SK-N-SH (cell line): Measurements from ENCODE around the gene RAB3IL1. TPM values are rescaled to one million over a fixed set of nuclear protein-coding genes. Genes with fewer than 3 reads are reported as not detected.

ENCODE experiments used
- CTCF ChIA-PET: fragments of 300-600, 350-600 bp; formaldehyde crosslinking; extraction: SDS; loops from one replicate; lab custom pipeline; 2021; lab: Yijun Ruan, JAX
- POLR2A ChIA-PET: fragments of 350-600 bp; sonication (Branson Sonifier 250); formaldehyde crosslinking; extraction: SDS; loops from one replicate; lab custom pipeline; 2020; ENCODE audit warnings: antibody characterized with exemption, inconsistent platforms; lab: Yijun Ruan, JAX
- DNase-seq: peaks from one replicate; pipeline ENCODE4 v3.0.0; 2012
- H2AFZ ChIP-seq: fragments of 200-600 bp; sonication (generic); 2 replicates; pipeline ENCODE4 v1.8.1; 2016; ENCODE audit warnings: antibody characterized with exemption, mild to moderate bottlenecking, low read depth
- H3F3A ChIP-seq: fragments of 200-600 bp; sonication (generic); replicated peaks from 2 replicates; pipeline ENCODE3; 2016; ENCODE audit warnings: antibody characterized with exemption, mild to moderate bottlenecking; ENCODE audit not compliant: insufficient read depth
- H3K27ac ChIP-seq, 2 experiments: fragments of 200-500 bp in 1 of 2; fragments of 200-600 bp in 1 of 2; sonication (Bioruptor generic) in 1 of 2; sonication (generic), shearing (Covaris generic) in 1 of 2; 2 replicates each; pipeline versions ENCODE4 v1.5.1 to v1.6.1; 2014 to 2016; ENCODE audit warnings: low read depth in 2 of 2, inconsistent platforms in 1 of 2, low read length in 1 of 2, mild to moderate bottlenecking in 1 of 2, mixed read lengths in 1 of 2
- H3K27me3 ChIP-seq: fragments of 200-600 bp; sonication (generic), shearing (Covaris generic); 2 replicates; pipeline ENCODE4 v1.6.1; 2016; ENCODE audit warnings: mixed run types; ENCODE audit not compliant: insufficient read depth
- H3K36me3 ChIP-seq, 2 experiments: fragments of 200-500 bp in 1 of 2; fragments of 200-600 bp in 1 of 2; sonication (Bioruptor generic) in 1 of 2; sonication (generic) in 1 of 2; replicated peaks in 1 of 2; 2 replicates each; pipeline versions ENCODE3 to v1.5.1; 2014 to 2016; ENCODE audit warnings: low read length in 1 of 2, mild to moderate bottlenecking in 1 of 2; ENCODE audit not compliant: insufficient read depth in 2 of 2, control insufficient read depth in 1 of 2
- H3K4me1 ChIP-seq, 2 experiments: fragments of 200-500 bp in 1 of 2; fragments of 200-600 bp in 1 of 2; sonication (Bioruptor generic) in 1 of 2; sonication (generic), shearing (Covaris generic) in 1 of 2; 2 replicates each; pipeline versions ENCODE4 v1.5.1 to v1.6.1; 2014 to 2016; ENCODE audit warnings: low read depth in 1 of 2, low read length in 1 of 2, mixed run types in 1 of 2; ENCODE audit not compliant: insufficient read depth in 2 of 2, control insufficient read depth in 1 of 2
- H3K4me2 ChIP-seq: fragments of 200-600 bp; sonication (generic), shearing (Covaris generic); 2 replicates; pipeline ENCODE4 v1.6.1; 2017; ENCODE audit warnings: mixed run types
- H3K4me3 ChIP-seq, 2 experiments: fragments of 200-500 bp in 1 of 2; fragments of 200-600 bp in 1 of 2; sonication (Bioruptor generic) in 1 of 2; sonication (generic), shearing (Covaris generic) in 1 of 2; 2 replicates each; pipeline versions ENCODE4 v1.5.1 to v1.8.1; 2014 to 2016; ENCODE audit warnings: low read depth in 2 of 2, inconsistent platforms in 1 of 2, low read length in 1 of 2, mild to moderate bottlenecking in 1 of 2, mixed read lengths in 1 of 2, moderate library complexity in 1 of 2
- H3K79me2 ChIP-seq: fragments of 200-600 bp; sonication (generic); 2 replicates; pipeline ENCODE4 v1.8.1; 2017; ENCODE audit warnings: mild to moderate bottlenecking; ENCODE audit not compliant: insufficient read depth
- H3K9ac ChIP-seq: fragments of 200-600 bp; sonication (generic); 2 replicates; pipeline ENCODE4 v1.6.1; 2017; ENCODE audit warnings: mixed run types
- H3K9me2 ChIP-seq: fragments of 200-600 bp; sonication (generic); 2 replicates; pipeline ENCODE4 v1.6.1; 2017; ENCODE audit warnings: mixed run types
- H3K9me3 ChIP-seq: fragments of 200-600 bp; sonication (generic); 2 replicates; pipeline ENCODE4 v1.6.1; 2017; ENCODE audit warnings: mixed run types, mild to moderate bottlenecking, moderate library complexity
- H4K20me1 ChIP-seq: fragments of 200-600 bp; sonication (generic); 2 replicates; pipeline ENCODE4 v1.6.1; 2017; ENCODE audit warnings: mild to moderate bottlenecking, mixed run types; ENCODE audit not compliant: insufficient read depth
- CHD2 ChIP-seq: fragments of 150-350 bp; IDR thresholded peaks from 2 replicates; pipeline ENCODE4 v1.6.1; 2018; ENCODE audit warnings: low read length; ENCODE audit not compliant: partially characterized antibody
- CTCF ChIP-seq: fragments of 200-600 bp; sonication (generic); IDR thresholded peaks from 2 replicates; pipeline ENCODE4 v1.6.1; 2017; ENCODE audit warnings: antibody characterized with exemption, mild to moderate bottlenecking, moderate library complexity
- EP300 ChIP-seq, 2 experiments: IDR thresholded peaks; 2 replicates each; pipeline versions ENCODE4 v1.4.0 to v1.6.1; 2012; ENCODE audit warnings: borderline replicate concordance in 1 of 2, low read depth in 1 of 2, low read length in 1 of 2
- EZH2phosphoT487 ChIP-seq: fragments of 200-600 bp; sonication (generic); IDR thresholded peaks from 2 replicates; pipeline ENCODE4 v1.6.1; 2017; ENCODE audit warnings: low read depth, mixed run types, mild to moderate bottlenecking, antibody characterized with exemption, moderate library complexity, borderline replicate concordance
- FOXJ3 ChIP-seq: sonication (generic); formaldehyde crosslinking; IDR thresholded peaks from 2 replicates; pipeline ENCODE4 v1.5.1; 2020; ENCODE audit warnings: mild to moderate bottlenecking, missing genetic modification reagents
- FOXM1 ChIP-seq: IDR thresholded peaks from 2 replicates; pipeline ENCODE4 v1.4.0; 2012; ENCODE audit warnings: low read depth, mild to moderate bottlenecking
- GABPA ChIP-seq: IDR thresholded peaks from 2 replicates; pipeline ENCODE4 v1.4.0; 2012; ENCODE audit warnings: low read depth, mild to moderate bottlenecking
- MEF2A ChIP-seq: IDR thresholded peaks from 2 replicates; pipeline ENCODE4 v1.4.0; 2012; ENCODE audit warnings: low read depth, borderline replicate concordance
- MXI1 ChIP-seq: IDR thresholded peaks from 2 replicates; pipeline ENCODE4 v1.6.1; 2012; ENCODE audit warnings: mild to moderate bottlenecking, low read depth, low read length, improper control_type of control experiment
- NFIC ChIP-seq: IDR thresholded peaks from 2 replicates; pipeline ENCODE4 v1.4.0; 2012; ENCODE audit warnings: borderline replicate concordance
- NRF1 ChIP-seq: IDR thresholded peaks from 2 replicates; pipeline ENCODE4 v1.6.1; 2012; ENCODE audit warnings: low read depth, mild to moderate bottlenecking, low read length
- REST ChIP-seq: IDR thresholded peaks from 2 replicates; pipeline ENCODE4 v1.6.1; 2012; ENCODE audit warnings: mild to moderate bottlenecking, low read depth, low read length, moderate library complexity
- RFX5 ChIP-seq: IDR thresholded peaks from 2 replicates; pipeline ENCODE4 v1.6.1; 2012; ENCODE audit warnings: mild to moderate bottlenecking, improper control_type of control experiment, low read length
- TCF12 ChIP-seq: IDR thresholded peaks from 2 replicates; pipeline ENCODE4 v1.4.0; 2012
- YY1 ChIP-seq: IDR thresholded peaks from 2 replicates; pipeline ENCODE4 v1.4.0; 2012; ENCODE audit warnings: low read depth, mild to moderate bottlenecking
- WGBS: methylation state at CpG from one replicate; pipeline ENCODE4 v1.1.6; 2017; ENCODE audit warnings: low lambda C conversion rate; 5-methylcytosine and 5-hydroxymethylcytosine counted together
- polyA plus RNA-seq, 3 experiments: library from polyadenylated mRNA; depleted of rRNA; stranded (reverse); fragments of >200 nt; gene quantifications; 2 replicates each; pipeline ENCODE4 v1.2.3, GENCODE V29; 2012
- TF ChIP-seq, protein P1 (sequence below): fragments of 150-350 bp; IDR thresholded peaks from 2 replicates; pipeline ENCODE4 v1.6.1; 2017; ENCODE audit warnings: antibody characterized with exemption, low read length, low read depth, borderline replicate concordance
- TF ChIP-seq, protein P2 (sequence below): IDR thresholded peaks from 2 replicates; pipeline ENCODE4; 2012
- TF ChIP-seq, protein P3 (sequence below): IDR thresholded peaks from 2 replicates; pipeline ENCODE4 v1.4.0; 2012; ENCODE audit warnings: low read depth

RAB3IL1 gene
- polyA plus RNA-seq, 1 of the 3 experiments (the other 2 are of a cell fraction) = 10.2 TPM

DNA sequence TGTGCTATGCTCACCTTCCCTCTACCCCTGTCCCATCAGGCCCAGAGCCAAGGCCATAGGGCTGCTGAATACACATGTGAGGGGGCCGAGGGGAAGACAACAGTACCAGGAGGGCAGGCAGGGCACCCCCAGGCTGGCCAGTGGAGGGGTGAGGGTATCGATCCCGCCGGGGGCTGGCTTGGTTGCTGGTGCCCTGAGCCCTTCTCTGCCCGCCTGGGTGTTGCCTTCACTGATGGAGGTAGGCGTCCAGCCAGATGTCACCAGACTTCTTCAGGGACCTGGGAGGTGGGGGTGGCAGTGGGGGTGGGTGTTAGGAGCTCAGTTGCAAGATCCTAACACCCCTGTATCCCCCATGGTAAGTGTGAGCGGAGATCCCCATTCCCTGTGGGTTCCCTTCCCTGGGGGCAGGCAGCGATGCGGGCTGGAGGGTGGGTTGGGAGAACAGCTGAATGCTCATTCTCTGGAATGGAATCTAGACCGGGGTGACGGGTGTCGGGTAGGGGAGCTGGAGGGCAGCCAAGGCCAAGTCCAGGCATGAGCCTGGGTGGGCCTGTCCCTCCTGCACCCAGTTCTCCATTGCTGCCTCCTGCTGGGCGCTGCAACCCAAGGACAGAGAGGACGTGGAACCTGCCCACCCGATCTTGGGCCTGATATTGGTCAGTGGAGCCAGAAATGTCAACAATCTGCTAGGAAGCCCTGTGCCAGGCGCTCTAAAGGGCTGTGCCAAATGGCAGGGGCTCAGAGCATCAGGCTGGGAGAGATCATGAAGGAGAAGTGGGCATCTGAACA lies 43.6 kb downstream of the RAB3IL1 start:
- Histone ChIP-seq H3K9me2 (no peaks in the 10 kb centered on the region), H3K9ac (no peak overlapping the region), H3K27ac (no peak overlapping the region), H4K20me1 (no peaks in the 10 kb centered on the region), H3K4me3 (no peak overlapping the region), H3K79me2 (no peaks in the 10 kb centered on the region), H3K27me3 (no peaks in the 10 kb centered on the region), H2AFZ (no peak overlapping the region), H3F3A (no peaks in the 10 kb centered on the region), H3K36me3 (peaks cover 0 to 15% of the 10 kb centered on the region in 2 experiments), H3K9me3 (no peaks in the 10 kb centered on the region), H3K4me2 (no peak overlapping the region), H3K4me1 (peaks cover 0 to 13% of the 10 kb centered on the region in 2 experiments; a peak in 2 of 4 replicates)
- ChIA-PET POLR2A (interaction anchor here (0.6 to 1.3 kb wide), 2 partner anchors 49 to 95 kb away, joined by 3 read pairs; no protein-coding TSS in a partner anchor), CTCF (interaction anchor here (1.0 to 10.6 kb wide), 7 partner anchors 8 to 235 kb away, joined by 3 to 91 read pairs (median 14); no protein-coding TSS in a partner anchor)
- TF ChIP-seq, protein P1, sequence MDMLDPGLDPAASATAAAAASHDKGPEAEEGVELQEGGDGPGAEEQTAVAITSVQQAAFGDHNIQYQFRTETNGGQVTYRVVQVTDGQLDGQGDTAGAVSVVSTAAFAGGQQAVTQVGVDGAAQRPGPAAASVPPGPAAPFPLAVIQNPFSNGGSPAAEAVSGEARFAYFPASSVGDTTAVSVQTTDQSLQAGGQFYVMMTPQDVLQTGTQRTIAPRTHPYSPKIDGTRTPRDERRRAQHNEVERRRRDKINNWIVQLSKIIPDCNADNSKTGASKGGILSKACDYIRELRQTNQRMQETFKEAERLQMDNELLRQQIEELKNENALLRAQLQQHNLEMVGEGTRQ = no peak
- TF ChIP-seq EP300 (IDR thresholded peaks at IDR 0.05; ENCODE audit: borderline replicate concordance in 1 of 2, low read depth in 1 of 2, low read length in 1 of 2) = no peak
- TF ChIP-seq NRF1 = no peak
- 91% methylated on average over 8 of the region's 16 CpGs for WGBS
- DNase-seq = no peak

GRCh38 chr11:61872935-61873565 lies 44.3 kb downstream of the RAB3IL1 start:
- Histone ChIP-seq H3F3A (no peaks in the 10 kb centered on the region), H3K4me1 (peaks cover 0 to 13% of the 10 kb centered on the region in 2 experiments; a peak in 2 of 4 replicates), H3K27me3 (no peaks in the 10 kb centered on the region), H3K36me3 (peaks cover 0 to 9% of the 10 kb centered on the region in 2 experiments), H4K20me1 (no peaks in the 10 kb centered on the region), H3K9me3 (no peaks in the 10 kb centered on the region), H3K4me2 (no peak overlapping the region), H3K27ac (no peak overlapping the region), H3K4me3 (no peak overlapping the region), H3K79me2 (no peaks in the 10 kb centered on the region), H2AFZ (no peak overlapping the region), H3K9ac (no peak overlapping the region), H3K9me2 (no peaks in the 10 kb centered on the region)
- ChIA-PET CTCF (interaction anchor here (1.0 to 10.6 kb wide), 9 partner anchors 9 to 236 kb away, joined by 3 to 91 read pairs (median 14); partner anchors contain the start of gene FADS3), POLR2A (interaction anchor here (0.6 kb wide), 1 partner anchor 50 kb away, joined by 3 read pairs; no protein-coding TSS in a partner anchor)
- 96% methylated on average over 9 of the region's 20 CpGs for WGBS
- no peak for DNase-seq
- TF ChIP-seq TCF12 = no peak
- no peak for TF ChIP-seq FOXJ3 (CRISPR knock-in tag)
- TF ChIP-seq MXI1 = no peak
- TF ChIP-seq YY1 = no peak
- no peak for TF ChIP-seq CHD2
- no peak for TF ChIP-seq MEF2A
- no peak for TF ChIP-seq EZH2phosphoT487
- no peak for TF ChIP-seq GABPA
- TF ChIP-seq, protein P2, sequence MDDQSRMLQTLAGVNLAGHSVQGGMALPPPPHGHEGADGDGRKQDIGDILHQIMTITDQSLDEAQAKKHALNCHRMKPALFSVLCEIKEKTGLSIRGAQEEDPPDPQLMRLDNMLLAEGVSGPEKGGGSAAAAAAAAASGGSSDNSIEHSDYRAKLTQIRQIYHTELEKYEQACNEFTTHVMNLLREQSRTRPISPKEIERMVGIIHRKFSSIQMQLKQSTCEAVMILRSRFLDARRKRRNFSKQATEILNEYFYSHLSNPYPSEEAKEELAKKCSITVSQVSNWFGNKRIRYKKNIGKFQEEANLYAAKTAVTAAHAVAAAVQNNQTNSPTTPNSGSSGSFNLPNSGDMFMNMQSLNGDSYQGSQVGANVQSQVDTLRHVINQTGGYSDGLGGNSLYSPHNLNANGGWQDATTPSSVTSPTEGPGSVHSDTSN = no peak
- no peak for TF ChIP-seq FOXM1
- TF ChIP-seq, protein P3, sequence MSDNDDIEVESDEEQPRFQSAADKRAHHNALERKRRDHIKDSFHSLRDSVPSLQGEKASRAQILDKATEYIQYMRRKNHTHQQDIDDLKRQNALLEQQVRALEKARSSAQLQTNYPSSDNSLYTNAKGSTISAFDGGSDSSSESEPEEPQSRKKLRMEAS = no peak
- TF ChIP-seq REST = no peak
- no peak for TF ChIP-seq CTCF
- no peak for TF ChIP-seq RFX5
- TF ChIP-seq NFIC = no peak
